ENCODE data around the gene WNT10A. TPM values are rescaled to one million over a fixed set of nuclear protein-coding genes. Genes with fewer than 3 reads are reported as not detected.
A peak's percentile ranks its signal among the peaks of the same experiment; 100 is the strongest.

WNT10A gene
- total RNA-seq, 1 experiment from 2014 or later, result 0.47 TPM

DNA sequence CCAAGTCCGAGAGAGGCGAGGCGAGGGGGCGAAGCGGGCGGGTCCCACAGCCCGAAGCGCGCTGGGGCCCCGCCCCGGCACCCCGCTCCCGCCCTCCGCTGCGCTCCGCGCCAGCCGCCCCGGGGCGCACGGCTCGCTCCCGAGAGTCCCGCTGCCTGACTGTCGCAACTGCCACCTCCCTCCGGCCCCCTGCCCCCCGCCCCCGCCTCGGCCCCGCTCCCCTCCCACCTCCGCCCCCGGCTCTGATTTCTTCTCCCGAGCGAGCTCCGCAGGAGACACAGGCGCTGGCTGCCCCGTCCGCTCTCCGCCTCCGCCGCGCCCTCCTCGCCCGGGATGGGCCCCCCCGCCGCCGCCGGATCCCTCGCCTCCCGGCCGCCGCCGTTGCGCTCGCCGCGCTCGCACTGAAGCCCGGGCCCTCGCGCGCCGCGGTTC, 21.1 kb upstream of the WNT10A start, which contains the start of gene WNT6:
TSS of gene WNT6 (plus strand) at position 250 of the 432 bp plus-strand sequence. CDS start 233 bp downstream, outside the sequence.
- no peak within 1 kb of the TSS for H3K27ac ChIP-seq (ENCODE audit: low read depth, low read length, poor library complexity, severe bottlenecking)
- peak within 1 kb of the TSS; percentile 40 for H3K4me3 ChIP-seq (ENCODE audit: low read depth, low read length, poor library complexity, severe bottlenecking)

DNA sequence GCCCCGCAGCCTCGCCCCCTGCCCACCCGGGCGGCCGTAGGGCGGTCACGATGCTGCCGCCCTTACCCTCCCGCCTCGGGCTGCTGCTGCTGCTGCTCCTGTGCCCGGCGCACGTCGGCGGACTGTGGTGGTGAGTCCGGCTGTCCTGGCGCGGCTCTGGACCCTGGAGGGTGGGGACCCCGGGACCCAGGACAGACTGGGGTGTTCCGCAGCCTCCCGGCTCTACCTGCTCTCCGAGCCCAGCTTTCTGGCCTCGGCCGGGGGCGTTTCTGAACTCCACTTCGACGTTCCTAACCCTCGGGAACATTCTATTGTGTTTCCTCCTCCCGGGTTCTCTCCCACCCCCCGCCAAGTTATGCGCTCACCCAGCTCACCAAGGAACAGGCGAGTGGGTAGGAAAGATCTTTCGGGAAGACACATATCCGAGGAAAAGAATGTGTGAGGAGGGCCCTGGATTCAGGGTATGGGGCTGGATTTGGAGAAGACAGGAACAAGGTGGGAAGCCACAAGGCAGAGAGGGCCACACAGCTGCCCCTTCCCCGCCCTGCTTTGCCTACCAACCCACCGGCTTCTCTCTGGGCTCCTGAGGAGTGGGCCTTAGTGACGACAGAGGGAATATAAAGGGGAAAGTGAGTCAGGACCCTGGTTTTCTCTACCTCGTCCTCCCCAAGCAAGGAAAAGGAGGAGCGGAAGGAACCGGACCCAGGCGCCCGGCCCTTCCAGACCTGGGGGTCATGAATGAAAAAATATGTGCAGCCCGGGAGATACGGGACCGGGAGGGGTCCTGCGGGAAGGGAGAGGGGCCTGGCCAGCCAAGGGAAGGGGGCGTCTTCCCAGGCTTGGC, 20.4 kb upstream of the WNT10A start:
- intact Hi-C loops (cut with micrococcal nuclease; ENCODE audit: unreplicated experiment), result loop anchor here (10.0 kb wide), 2 partner anchors 295 to 435 kb away; no protein-coding TSS in a partner anchor

More for the DNA sequence above, 21.1 kb upstream of the WNT10A start, which contains the start of gene WNT6:
- Histone ChIP-seq H3K9me3 (ENCODE audit: low read depth, low read length, poor library complexity, severe bottlenecking) (no peaks in the 10 kb centered on the region), H3K27me3 (replicated peaks; ENCODE audit: insufficient read depth, low read depth, low read length, poor library complexity) (peaks cover 23% of the 10 kb centered on the region), H3K36me3 (ENCODE audit: insufficient read depth, low read length, poor library complexity, severe bottlenecking) (no peaks in the 10 kb centered on the region), H3K4me1 (ENCODE audit: insufficient read depth, low read length, poor library complexity, severe bottlenecking) (peaks cover 12% of the 10 kb centered on the region)
- TF ChIP-seq EZH2 (IDR thresholded peaks at IDR 0.05; ENCODE audit: borderline replicate concordance, low read depth, low read length, poor library complexity, severe bottlenecking), result no peak
- TF ChIP-seq, protein P1, sequence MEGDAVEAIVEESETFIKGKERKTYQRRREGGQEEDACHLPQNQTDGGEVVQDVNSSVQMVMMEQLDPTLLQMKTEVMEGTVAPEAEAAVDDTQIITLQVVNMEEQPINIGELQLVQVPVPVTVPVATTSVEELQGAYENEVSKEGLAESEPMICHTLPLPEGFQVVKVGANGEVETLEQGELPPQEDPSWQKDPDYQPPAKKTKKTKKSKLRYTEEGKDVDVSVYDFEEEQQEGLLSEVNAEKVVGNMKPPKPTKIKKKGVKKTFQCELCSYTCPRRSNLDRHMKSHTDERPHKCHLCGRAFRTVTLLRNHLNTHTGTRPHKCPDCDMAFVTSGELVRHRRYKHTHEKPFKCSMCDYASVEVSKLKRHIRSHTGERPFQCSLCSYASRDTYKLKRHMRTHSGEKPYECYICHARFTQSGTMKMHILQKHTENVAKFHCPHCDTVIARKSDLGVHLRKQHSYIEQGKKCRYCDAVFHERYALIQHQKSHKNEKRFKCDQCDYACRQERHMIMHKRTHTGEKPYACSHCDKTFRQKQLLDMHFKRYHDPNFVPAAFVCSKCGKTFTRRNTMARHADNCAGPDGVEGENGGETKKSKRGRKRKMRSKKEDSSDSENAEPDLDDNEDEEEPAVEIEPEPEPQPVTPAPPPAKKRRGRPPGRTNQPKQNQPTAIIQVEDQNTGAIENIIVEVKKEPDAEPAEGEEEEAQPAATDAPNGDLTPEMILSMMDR (conservative IDR thresholded peaks at IDR 0.05; ENCODE audit: low read depth, low read length), result no peak
- BruUV-seq (replicated peaks), result no TSS peak
- CTCF ChIA-PET, result interaction anchor here (2.1 kb wide), 1 partner anchor 12 kb away, joined by 5 read pairs; no protein-coding TSS in a partner anchor
- intact Hi-C loops (cut with micrococcal nuclease; ENCODE audit: unreplicated experiment), result loop anchor here (10.0 kb wide), 2 partner anchors 295 to 435 kb away; no protein-coding TSS in a partner anchor
- POLR2A ChIA-PET (ENCODE audit: low non-redundant PET), result no interaction called here
- DNase-seq (ENCODE audit: low spot score), result no peak

GRCh38 chr2:218860950-218861381, 19.7 kb upstream of the WNT10A start:
- Histone ChIP-seq H3K27me3 (replicated peaks; ENCODE audit: insufficient read depth, low read depth, low read length, poor library complexity) (peaks cover 23% of the 10 kb centered on the region), H3K4me1 (ENCODE audit: insufficient read depth, low read length, poor library complexity, severe bottlenecking) (peaks cover 12% of the 10 kb centered on the region), H3K4me3 (ENCODE audit: low read depth, low read length, poor library complexity, severe bottlenecking) (no peak overlapping the region), H3K9me3 (ENCODE audit: low read depth, low read length, poor library complexity, severe bottlenecking) (no peaks in the 10 kb centered on the region), H3K36me3 (ENCODE audit: insufficient read depth, low read length, poor library complexity, severe bottlenecking) (no peaks in the 10 kb centered on the region), H3K27ac (ENCODE audit: low read depth, low read length, poor library complexity, severe bottlenecking) (no peak overlapping the region)
- intact Hi-C loops (cut with micrococcal nuclease; ENCODE audit: unreplicated experiment), result no loop called here
- ChIA-PET POLR2A (ENCODE audit: low non-redundant PET) (interaction anchor here (0.5 to 0.6 kb wide), 3 partner anchors 10 to 229 kb away, joined by 3 read pairs; no protein-coding TSS in a partner anchor), CTCF (interaction anchor here (0.6 to 1.5 kb wide), 5 partner anchors 13 to 37 kb away, joined by 3 to 13 read pairs (median 7); no protein-coding TSS in a partner anchor)
- TF ChIP-seq, protein P1 (conservative IDR thresholded peaks at IDR 0.05; ENCODE audit: low read depth, low read length), result no peak
- TF ChIP-seq EZH2 (IDR thresholded peaks at IDR 0.05; ENCODE audit: borderline replicate concordance, low read depth, low read length, poor library complexity, severe bottlenecking), result no peak
- no TSS peak for BruUV-seq (replicated peaks)
- peak; percentile 97 for DNase-seq (ENCODE audit: low spot score)

More for the DNA sequence above, 20.4 kb upstream of the WNT10A start:
- Histone ChIP-seq H3K36me3 (ENCODE audit: insufficient read depth, low read length, poor library complexity, severe bottlenecking) (no peaks in the 10 kb centered on the region), H3K27me3 (replicated peaks; ENCODE audit: insufficient read depth, low read depth, low read length, poor library complexity) (peaks cover 23% of the 10 kb centered on the region), H3K4me1 (ENCODE audit: insufficient read depth, low read length, poor library complexity, severe bottlenecking) (peaks cover 12% of the 10 kb centered on the region), H3K4me3 (ENCODE audit: low read depth, low read length, poor library complexity, severe bottlenecking) (peak overlapping the region; percentile 40), H3K9me3 (ENCODE audit: low read depth, low read length, poor library complexity, severe bottlenecking) (no peaks in the 10 kb centered on the region), H3K27ac (ENCODE audit: low read depth, low read length, poor library complexity, severe bottlenecking) (no peak overlapping the region)
- peak; percentile 64 for TF ChIP-seq EZH2 (IDR thresholded peaks at IDR 0.05; ENCODE audit: borderline replicate concordance, low read depth, low read length, poor library complexity, severe bottlenecking)
- TF ChIP-seq, protein P1 (conservative IDR thresholded peaks at IDR 0.05; ENCODE audit: low read depth, low read length), result no peak
- ChIA-PET CTCF (interaction anchor here (0.9 to 2.1 kb wide), 5 partner anchors 13 to 38 kb away, joined by 5 to 13 read pairs (median 7); no protein-coding TSS in a partner anchor), POLR2A (ENCODE audit: low non-redundant PET) (interaction anchor here (0.5 to 0.6 kb wide), 3 partner anchors 10 to 228 kb away, joined by 3 read pairs; no protein-coding TSS in a partner anchor)
- no peak for DNase-seq (ENCODE audit: low spot score)
- BruUV-seq (replicated peaks), result no TSS peak

All from A673 (cell line).